ENCODE data around the gene CAMK1D.
"Not testable (repeated sequence)": the region's sequence is repeated elsewhere in the genome, so short reads cannot be mapped to it uniquely, and the experiment has no call there.

CAMK1D gene

GRCh38 chr10:12801214-12802087 lies 452.1 kb downstream of the CAMK1D start:
- no peak overlapping the region for H3K4me3 ChIP-seq (replicated peaks in 1 of 2; ENCODE audit: low read depth in 2 of 2, low read length in 2 of 2)
- no peak for DNase-seq (ENCODE audit: low read depth in 2 of 2)
- no peak for TF ChIP-seq CTCF (IDR thresholded peaks at IDR 0.05; ENCODE audit: low read depth, low read length)

GRCh38 chr10:12803776-12804175 lies 454.4 kb downstream of the CAMK1D start:
- DNase-seq (ENCODE audit: low read depth in 2 of 2) = no peak
- TF ChIP-seq CTCF (IDR thresholded peaks at IDR 0.05; ENCODE audit: low read depth, low read length) = no peak
- H3K4me3 ChIP-seq (replicated peaks in 1 of 2; ENCODE audit: low read depth in 2 of 2, low read length in 2 of 2) = no peak overlapping the region

GRCh38 chr10:12806228-12807095 lies 457.1 kb downstream of the CAMK1D start:
- no peak overlapping the region for H3K4me3 ChIP-seq (replicated peaks in 1 of 2; ENCODE audit: low read depth in 2 of 2, low read length in 2 of 2)
- no peak for TF ChIP-seq CTCF (IDR thresholded peaks at IDR 0.05; ENCODE audit: low read depth, low read length)

GRCh38 chr10:12807096-12807755 lies 457.9 kb downstream of the CAMK1D start:
- no peak overlapping the region for H3K4me3 ChIP-seq (replicated peaks in 1 of 2; ENCODE audit: low read depth in 2 of 2, low read length in 2 of 2)
- DNase-seq (ENCODE audit: low read depth in 2 of 2) = no peak
- TF ChIP-seq CTCF (IDR thresholded peaks at IDR 0.05; ENCODE audit: low read depth, low read length) = no peak

More at GRCh38 chr10:12806228-12807095, 457.1 kb downstream of the CAMK1D start:
- no peak for DNase-seq (ENCODE audit: low read depth in 2 of 2)

- no peak for TF ChIP-seq CTCF (IDR thresholded peaks at IDR 0.05; ENCODE audit: low read depth, low read length)
- no peak for DNase-seq (ENCODE audit: low read depth in 2 of 2)
- no peak overlapping the region for H3K4me3 ChIP-seq (replicated peaks in 1 of 2; ENCODE audit: low read depth in 2 of 2, low read length in 2 of 2)
Observed at GRCh38 chr10:12808014-12808613, 458.8 kb downstream of the CAMK1D start.

GRCh38 chr10:12810046-12810445 lies 460.7 kb downstream of the CAMK1D start:
- DNase-seq (ENCODE audit: low read depth in 2 of 2); H3K4me3 ChIP-seq (replicated peaks in 1 of 2; ENCODE audit: low read depth in 2 of 2, low read length in 2 of 2): not testable (repeated sequence)
- TF ChIP-seq CTCF (IDR thresholded peaks at IDR 0.05; ENCODE audit: low read depth, low read length) = peak; percentile 37
